NCI-H748 (cell line): ENCODE results near the gene LAMP5.
A peak's percentile ranks its signal among the peaks of the same experiment; 100 is the strongest.

Experiments used
- DNase-seq: peaks from one replicate; lab custom pipeline; 2025; ENCODE audit not compliant: unreplicated experiment; lab: John Stamatoyannopoulos, UW

The LAMP5 gene

DNA sequence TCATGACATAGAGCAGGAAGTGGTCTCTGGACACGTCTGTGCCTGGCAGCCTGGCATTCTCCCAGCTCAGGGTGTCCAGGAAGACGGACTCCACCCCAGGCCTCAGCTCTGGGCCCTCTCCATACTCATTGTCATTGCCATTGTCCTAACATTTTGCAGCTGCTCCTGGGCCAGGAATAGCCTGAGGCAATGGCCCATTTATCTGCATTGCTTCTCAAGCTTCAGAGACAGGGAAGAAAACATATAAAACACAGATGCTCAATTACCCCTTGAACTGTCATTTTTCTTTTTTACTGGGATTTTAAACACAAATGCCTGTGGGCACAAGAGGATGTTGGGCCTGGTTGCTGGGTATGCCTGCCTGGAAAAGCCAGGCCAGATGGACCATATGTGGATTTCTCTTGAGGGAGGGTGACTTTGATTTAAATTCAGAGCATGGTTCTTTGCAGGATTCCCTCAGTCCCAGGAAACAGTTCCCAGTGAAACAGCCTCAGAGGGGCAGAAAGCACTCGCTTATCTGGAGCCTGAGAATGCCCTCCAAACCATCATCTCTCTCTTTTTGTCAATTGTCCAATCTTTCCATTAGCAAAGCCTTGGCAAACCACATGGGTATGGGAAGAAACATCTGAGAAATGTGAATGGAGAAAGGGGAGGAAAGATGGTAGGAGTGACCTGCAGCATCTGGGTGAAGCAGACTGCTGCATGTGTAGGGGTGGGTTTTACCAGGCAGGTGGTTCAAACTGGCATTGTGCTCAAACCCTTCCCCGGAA is 17.9 kb downstream of the LAMP5 start:
- peak; percentile 94 for DNase-seq

DNA sequence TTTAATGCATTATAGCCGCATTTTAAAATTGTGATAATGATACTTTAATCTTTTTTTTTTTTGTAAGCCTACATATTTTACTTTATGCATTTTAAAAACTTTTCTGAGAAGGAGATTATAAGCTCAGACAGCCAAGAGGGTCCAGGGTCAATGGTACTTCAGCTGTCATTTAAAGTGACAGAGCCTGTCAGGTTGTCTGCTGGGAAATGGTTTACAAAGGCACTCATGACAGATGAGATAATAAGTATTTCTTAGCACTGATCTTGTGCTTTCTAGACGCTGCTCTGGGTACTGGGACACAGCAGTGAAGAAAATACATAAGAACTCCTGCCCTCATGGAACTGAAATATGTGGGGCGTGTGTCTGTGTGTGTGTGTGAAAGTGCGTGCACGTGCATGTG is 19.6 kb downstream of the LAMP5 start:
- DNase-seq = no peak

- no peak for DNase-seq
Measured at GRCh38 chr20:9535449-9535848, 21.1 kb downstream of the LAMP5 start.

DNA sequence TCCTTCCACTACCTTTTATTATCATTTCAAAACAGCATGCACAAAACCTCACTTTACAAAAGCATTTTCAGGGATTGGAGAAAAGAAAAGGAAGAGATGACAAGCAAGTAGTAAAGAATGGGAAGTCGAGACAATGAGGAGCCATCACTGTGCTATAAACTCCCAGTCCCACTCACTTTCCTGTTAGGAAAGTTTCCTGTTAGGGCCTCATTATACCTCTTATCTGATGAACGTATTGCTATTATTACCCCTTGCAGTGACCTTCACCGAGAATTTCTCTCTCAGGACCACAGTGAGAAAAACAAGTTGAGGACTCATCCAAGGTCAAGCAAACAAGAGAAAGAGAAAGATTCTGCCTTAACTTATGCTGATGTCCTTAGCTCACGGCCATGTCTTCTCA is 28.8 kb downstream of the LAMP5 start:
- no peak for DNase-seq

DNA sequence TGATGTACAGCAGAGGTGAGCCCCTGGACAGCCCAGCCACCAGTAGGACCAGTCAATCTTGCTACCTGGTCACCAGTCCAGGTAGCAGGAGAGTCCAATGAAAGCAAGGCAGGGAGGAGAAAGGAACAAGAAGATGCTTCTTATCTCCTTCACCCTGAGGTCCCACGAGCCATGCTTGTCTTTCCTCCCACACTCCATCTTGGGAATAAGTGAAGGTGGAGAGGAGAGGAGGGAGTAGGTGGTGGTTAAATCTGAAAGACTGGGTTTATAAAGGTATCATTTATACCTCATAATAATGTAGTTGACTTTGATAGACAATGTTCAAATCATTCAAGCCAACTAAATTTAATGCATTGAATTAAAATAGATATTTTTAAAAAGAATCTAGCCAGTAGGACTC is 35.9 kb downstream of the LAMP5 start:
- no peak for DNase-seq

DNA sequence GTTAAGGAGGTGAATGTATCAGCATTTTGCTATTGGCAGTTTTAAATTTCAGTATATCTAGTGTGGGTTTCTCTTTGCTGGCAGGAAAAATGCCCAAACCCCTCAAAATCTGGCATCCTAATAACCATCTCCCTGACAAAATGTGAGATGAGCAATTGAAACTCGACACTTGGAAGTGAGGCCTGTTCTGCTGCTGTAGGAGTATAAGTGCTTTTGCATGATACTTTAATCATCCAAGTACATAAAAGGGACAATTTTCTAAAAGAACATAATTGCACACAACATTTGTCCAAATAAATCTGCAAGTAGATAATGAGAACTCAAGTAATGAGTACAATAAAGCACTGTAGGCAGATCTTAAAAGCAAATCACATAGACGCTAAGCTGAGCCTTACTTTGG is 36.5 kb downstream of the LAMP5 start:
- DNase-seq = peak; percentile 85

GRCh38 chr20:9551808-9552550 is 37.6 kb downstream of the LAMP5 start:
- DNase-seq = peak; percentile 56

GRCh38 chr20:9555781-9556180 is 41.4 kb downstream of the LAMP5 start:
- no peak for DNase-seq

- no peak for DNase-seq
Measured at GRCh38 chr20:9557411-9557810, 43.0 kb downstream of the LAMP5 start.

- DNase-seq = no peak
Measured at GRCh38 chr20:9565910-9566550, 51.6 kb downstream of the LAMP5 start.

DNA sequence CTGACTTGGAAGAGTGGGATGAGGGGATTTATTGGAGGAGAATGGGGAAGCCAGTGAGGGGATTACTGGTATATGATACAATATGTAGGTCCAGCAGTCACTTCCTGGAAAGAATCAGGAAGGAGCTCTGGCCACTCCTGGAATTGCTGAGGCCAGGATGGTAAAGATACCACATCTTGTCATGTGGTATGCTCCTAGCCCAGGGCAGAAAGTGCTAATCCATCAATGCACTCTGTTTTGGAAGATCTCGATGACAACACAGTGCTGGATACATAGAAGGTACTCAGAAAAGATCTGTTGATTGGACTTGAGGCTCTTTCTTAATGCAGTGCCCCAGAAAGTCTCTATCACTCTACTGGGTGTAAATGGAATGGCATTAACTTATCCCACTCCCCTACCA is 52.6 kb downstream of the LAMP5 start:
- no peak for DNase-seq

DNA sequence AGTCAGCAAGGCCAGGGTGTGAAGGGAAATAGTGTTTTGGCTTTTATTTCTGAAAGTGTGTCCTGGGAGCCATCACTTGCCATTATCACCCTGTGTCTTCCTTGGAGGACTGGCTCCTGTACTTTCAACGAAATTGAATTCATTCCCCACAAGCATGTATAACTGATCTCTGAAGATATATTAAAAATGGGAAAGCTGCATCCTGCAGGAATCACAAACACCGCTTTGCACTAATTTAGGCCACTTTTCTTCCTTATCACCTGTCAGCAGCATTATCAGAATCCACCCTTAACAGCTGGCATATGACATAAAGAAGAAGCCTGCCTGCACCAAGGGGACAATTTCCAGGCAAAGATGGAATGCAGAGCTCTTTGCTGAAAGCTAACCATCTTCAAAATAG is 56.2 kb downstream of the LAMP5 start:
- DNase-seq = no peak

DNA sequence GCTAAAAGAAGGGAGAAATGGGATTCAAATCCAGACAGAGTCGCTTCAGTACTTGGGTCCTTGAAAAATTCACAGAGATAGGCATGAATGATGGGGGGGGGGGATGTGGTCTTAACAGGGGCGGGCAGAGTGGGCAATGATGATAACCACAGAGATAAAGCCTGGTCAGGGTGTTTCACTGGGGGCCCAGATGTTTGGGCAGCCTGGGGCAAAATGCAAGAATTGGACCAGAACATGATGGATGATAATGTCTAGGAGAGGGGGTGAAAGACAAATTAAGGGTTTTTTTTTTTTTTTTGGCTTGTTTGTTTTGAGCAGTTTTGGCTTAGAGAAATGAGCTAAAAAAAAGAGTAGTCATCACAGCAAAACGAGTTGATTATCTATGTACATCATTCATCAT is 57.4 kb downstream of the LAMP5 start:
- DNase-seq = no peak

DNA sequence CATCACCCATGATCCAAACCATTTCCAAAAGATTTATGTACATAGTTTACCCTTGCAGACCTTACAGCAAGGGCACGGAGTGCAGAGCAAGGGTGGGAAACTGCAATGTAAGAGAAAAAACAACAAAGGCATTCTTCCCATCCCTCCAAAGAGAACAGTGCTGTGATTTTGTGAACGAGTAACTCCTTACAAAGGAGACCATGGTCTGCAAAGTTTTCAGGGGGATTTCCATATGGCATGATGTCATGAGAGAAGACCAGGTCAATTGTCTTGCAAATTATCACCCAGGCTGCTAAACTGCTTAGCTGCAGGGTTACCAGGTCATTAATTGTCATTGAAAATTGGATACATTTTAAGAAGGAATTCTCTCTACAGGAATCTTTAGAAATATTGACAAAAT is 58.3 kb downstream of the LAMP5 start:
- DNase-seq = no peak

- DNase-seq = peak; percentile 66
Measured at GRCh38 chr20:9573335-9574151, 59.2 kb downstream of the LAMP5 start.

DNA sequence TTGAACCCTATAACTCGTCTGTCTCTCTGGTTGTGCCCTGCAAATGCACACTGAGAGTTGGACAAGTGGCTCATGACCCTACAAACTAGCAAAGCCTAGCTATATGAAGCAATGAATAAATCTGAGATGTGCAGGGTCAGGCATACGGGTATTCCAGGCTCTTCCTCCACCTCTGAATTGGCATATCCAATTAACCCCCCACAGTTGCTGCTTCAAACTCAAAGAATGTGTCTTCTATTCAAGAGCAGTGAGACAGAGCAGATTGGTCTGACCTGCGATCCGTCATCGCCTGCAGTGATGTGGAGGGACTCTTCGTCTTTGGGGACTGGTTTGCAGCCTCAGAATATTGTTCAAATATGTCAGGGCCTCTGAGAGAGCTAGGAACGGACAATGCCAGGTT is 59.8 kb downstream of the LAMP5 start:
- no peak for DNase-seq

DNA sequence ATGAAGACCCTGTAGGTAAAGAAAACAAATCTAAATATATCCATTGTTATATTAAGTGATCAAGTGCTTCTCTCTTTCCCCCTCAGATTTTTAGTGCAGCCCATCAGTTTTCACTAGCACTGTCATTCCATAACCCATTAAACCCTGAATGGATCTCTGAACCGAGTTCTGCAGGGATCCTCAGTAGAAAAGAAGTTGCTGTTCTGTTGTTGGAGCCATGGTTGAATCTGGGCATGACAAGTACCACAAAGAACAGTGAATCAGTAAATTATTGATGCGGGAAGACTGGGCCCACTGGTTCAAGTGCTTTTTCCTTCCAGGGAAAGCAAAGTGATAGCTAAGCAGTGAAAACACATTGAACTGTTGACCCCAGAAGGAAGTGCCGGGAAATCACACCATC is 60.4 kb downstream of the LAMP5 start:
- no peak for DNase-seq

- no peak for DNase-seq
Measured at GRCh38 chr20:9575836-9576235, 61.4 kb downstream of the LAMP5 start.

DNA sequence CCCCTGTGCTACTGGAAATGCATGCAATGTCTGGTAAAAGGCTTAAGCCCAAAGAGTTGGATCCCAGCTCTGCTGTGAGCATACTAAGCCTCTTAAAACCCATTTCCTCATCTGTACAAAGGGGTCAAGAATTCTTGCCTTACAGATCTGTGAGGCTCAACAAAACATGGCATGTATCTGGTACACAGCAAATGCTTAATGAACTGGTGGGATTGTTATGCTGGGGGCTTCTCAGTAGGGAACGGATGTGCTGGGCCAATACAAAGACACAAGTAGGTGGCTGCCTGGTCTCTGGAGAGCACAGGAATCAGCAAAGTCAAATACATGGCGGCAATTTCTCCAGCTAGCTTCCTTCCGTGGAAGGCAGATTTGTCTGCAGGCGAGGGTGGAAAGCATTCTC is 62.3 kb downstream of the LAMP5 start:
- no peak for DNase-seq

DNA sequence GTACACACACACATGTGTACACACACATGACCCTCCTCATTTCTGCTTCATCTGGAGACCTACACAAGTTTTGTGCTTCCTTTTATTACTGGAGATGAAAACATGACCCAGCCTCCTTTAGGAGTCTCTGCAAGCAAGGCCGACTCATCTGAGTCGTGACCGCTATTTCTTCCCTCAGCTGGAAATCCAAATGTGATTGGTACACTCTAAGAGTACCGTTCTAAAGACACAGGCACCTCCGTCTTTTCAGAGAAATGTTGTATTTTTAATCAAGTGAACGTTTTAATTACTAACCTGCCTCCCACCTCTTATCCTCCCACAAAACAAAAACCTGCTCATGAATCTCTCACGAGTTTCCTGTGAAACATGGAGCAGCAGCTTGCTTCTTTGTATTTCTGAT is 63.0 kb downstream of the LAMP5 start:
- no peak for DNase-seq

DNA sequence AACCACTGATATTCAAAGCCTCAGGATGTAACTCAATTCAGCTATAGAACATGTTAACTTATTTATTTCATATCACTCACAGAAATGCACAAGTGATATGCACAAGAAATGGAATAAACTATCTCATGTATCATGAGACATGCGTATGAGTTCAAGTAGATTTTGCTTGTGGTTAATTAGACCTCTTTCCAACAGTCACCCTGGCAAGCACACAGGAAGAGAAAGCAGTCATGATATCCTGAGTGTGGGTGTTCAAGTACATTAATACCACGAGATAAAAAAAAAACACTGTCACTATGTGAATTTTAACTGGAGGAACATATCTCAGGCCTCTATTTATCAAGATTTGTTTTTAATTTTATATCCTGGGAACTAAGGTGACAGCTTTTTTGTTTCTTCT is 64.2 kb downstream of the LAMP5 start:
- DNase-seq = no peak
